Esophagus squamous epithelium (tissue), 5 donors: ENCODE data around the gene LPAR3. TPM values are rescaled to one million over a fixed set of nuclear protein-coding genes. Genes with fewer than 3 reads are reported as not detected.

Experiments
- DNase-seq: peaks from one replicate; lab custom pipeline; 2025; lab: John Stamatoyannopoulos, UW
- H3K27ac ChIP-seq, 4 donors: fragments of 200-600 bp; sonication (generic); one replicate each; pipeline ENCODE4 v1.5.1; 2016 to 2019; ENCODE audit warnings: mild to moderate bottlenecking in 1 of 4
- H3K27me3 ChIP-seq, 4 donors: fragments of 200-600 bp; sonication (generic); 1 replicate in 3 of 4; 2 replicates in 1 of 4; pipeline versions ENCODE4 v1.5.1 to v1.6.0; 2017 to 2021; ENCODE audit warnings: antibody characterized with exemption in 1 of 4
- H3K36me3 ChIP-seq, 3 donors: fragments of 200-600 bp; sonication (generic); one replicate each; pipeline ENCODE4 v1.5.1; 2016 to 2019
- H3K4me1 ChIP-seq, 3 donors: fragments of 200-600 bp; sonication (generic); one replicate each; pipeline ENCODE4 v1.5.1; 2017 to 2019
- H3K4me3 ChIP-seq, 4 donors: fragments of 200-600 bp; sonication (generic); 1 replicate in 3 of 4; 2 replicates in 1 of 4; pipeline ENCODE4 v1.5.1; 2016 to 2019; ENCODE audit warnings: mild to moderate bottlenecking in 2 of 4, moderate library complexity in 1 of 4
- H3K9me3 ChIP-seq, 3 donors: fragments of 200-600 bp; sonication (generic); one replicate each; pipeline ENCODE4 v1.5.1; 2016 to 2019
- CTCF ChIP-seq, 6 experiments: fragments of 450-650 bp in 4 of 6; fragments of 200-600 bp in 2 of 6; sonication (generic) in 2 of 6; IDR thresholded peaks; one replicate each; pipeline ENCODE4 v1.5.1; 2016 to 2019; ENCODE audit warnings: antibody characterized with exemption in 6 of 6, mild to moderate bottlenecking in 4 of 6, moderate library complexity in 4 of 6
- POLR2A ChIP-seq, 4 donors: fragments of 450-650 bp; IDR thresholded peaks; one replicate each; pipeline ENCODE4 v1.6.1; 2017; ENCODE audit warnings: antibody characterized with exemption in 4 of 4, mild to moderate bottlenecking in 4 of 4, moderate library complexity in 3 of 4
- WGBS, 2 donors: methylation state at CpG; one replicate each; pipeline ENCODE4 v1.1.5; 2018; 5-methylcytosine and 5-hydroxymethylcytosine counted together
- intact Hi-C: fragments of 100-400 bp; cut with DNase I; formaldehyde crosslinking; loops from one replicate; pipeline ENCODE4 v1.15.0; 2022
- total RNA-seq, 4 donors: library from RNA; depleted of rRNA; stranded (reverse); fragments of >200 nt; gene quantifications; one replicate each; pipeline ENCODE4 v1.1.0, GENCODE V29; 2016
- donor health status: DM: yes; HTN: yes; CAD: no.

Gene LPAR3
- total RNA-seq, 4 donors from 2014 or later = 14.9 to 27.1 (median 19.5) TPM

GRCh38 chr1:84899969-84900368 is 7.0 kb upstream of the LPAR3 start:
- H3K4me3 ChIP-seq = no peak overlapping the region
- TF ChIP-seq POLR2A (IDR thresholded peaks at IDR 0.05) = no peak
- peaks cover 0 to 4% (median 0%) of the 10 kb centered on the region in 3 donors for H3K4me1 ChIP-seq
- whole genome bisulfite sequencing, 2 donors = 54 to 55% methylated on average over 1 of the region's 1 CpG
- no peaks in the 10 kb centered on the region for H3K9me3 ChIP-seq
- no peak for DNase-seq
- H3K36me3 ChIP-seq = no peaks in the 10 kb centered on the region
- H3K27me3 ChIP-seq = no peaks in the 10 kb centered on the region
- no peak overlapping the region for H3K27ac ChIP-seq
- intact Hi-C loops = no loop called here

- peaks cover 0 to 31% (median 0%) of the 10 kb centered on the region in 4 donors for H3K27me3 ChIP-seq
- 78 to 84% methylated on average over 2 of the region's 2 CpGs for WGBS, 2 donors
- intact Hi-C loops = no loop called here
- no peaks in the 10 kb centered on the region for H3K9me3 ChIP-seq
- no peaks in the 10 kb centered on the region for H3K36me3 ChIP-seq
- no peak for DNase-seq
- no peak overlapping the region for H3K4me3 ChIP-seq
- no peak overlapping the region for H3K27ac ChIP-seq
- TF ChIP-seq POLR2A (IDR thresholded peaks at IDR 0.05) (no peak), CTCF (IDR thresholded peaks at IDR 0.05) (no peak)
- peaks cover 0 to 30% (median 0%) of the 10 kb centered on the region in 3 donors for H3K4me1 ChIP-seq
Measured at GRCh38 chr1:84896279-84896678, 3.3 kb upstream of the LPAR3 start.

- H3K27me3 ChIP-seq = peaks cover 0 to 31% (median 0%) of the 10 kb centered on the region in 4 donors
- DNase-seq = no peak
- intact Hi-C loops = no loop called here
- WGBS, 2 donors = 67 to 79% methylated on average over 2 of the region's 2 CpGs
- no peak overlapping the region for H3K27ac ChIP-seq
- H3K9me3 ChIP-seq = no peaks in the 10 kb centered on the region
- no peaks in the 10 kb centered on the region for H3K36me3 ChIP-seq
- H3K4me1 ChIP-seq = peaks cover 2 to 67% (median 5%) of the 10 kb centered on the region in 3 donors
- TF ChIP-seq POLR2A (IDR thresholded peaks at IDR 0.05) (no peak), CTCF (IDR thresholded peaks at IDR 0.05) (no peak)
- no peak overlapping the region for H3K4me3 ChIP-seq
Measured at GRCh38 chr1:84890566-84890965, 2.4 kb downstream of the LPAR3 start.

GRCh38 chr1:84889437-84889836 is 3.6 kb downstream of the LPAR3 start:
- Histone ChIP-seq H3K9me3 (no peaks in the 10 kb centered on the region), H3K27ac (peak overlapping the region; percentile 50 to 80 (median 58)), H3K4me1 (peaks cover 2 to 67% (median 5%) of the 10 kb centered on the region in 3 donors), H3K36me3 (no peaks in the 10 kb centered on the region), H3K27me3 (peaks cover 0 to 29% (median 0%) of the 10 kb centered on the region in 4 donors), H3K4me3 (no peak overlapping the region)
- 46 to 53% methylated on average over 5 of the region's 5 CpGs for WGBS, 2 donors
- no peak for TF ChIP-seq CTCF (IDR thresholded peaks at IDR 0.05)
- TF ChIP-seq POLR2A (IDR thresholded peaks at IDR 0.05) = no peak
- no peak for DNase-seq
- intact Hi-C loops = no loop called here

- intact Hi-C loops = no loop called here
- peak overlapping the region; percentile 50 to 80 (median 66) for H3K27ac ChIP-seq
- no peak for TF ChIP-seq POLR2A (IDR thresholded peaks at IDR 0.05)
- no peak for TF ChIP-seq CTCF (IDR thresholded peaks at IDR 0.05)
- H3K36me3 ChIP-seq = no peaks in the 10 kb centered on the region
- peaks cover 0 to 22% (median 0%) of the 10 kb centered on the region in 4 donors for H3K27me3 ChIP-seq
- DNase-seq = no peak
- no peak overlapping the region for H3K4me3 ChIP-seq
- H3K9me3 ChIP-seq = no peaks in the 10 kb centered on the region
- peaks cover 2 to 71% (median 5%) of the 10 kb centered on the region in 3 donors for H3K4me1 ChIP-seq
Measured at GRCh38 chr1:84888753-84889152, 4.3 kb downstream of the LPAR3 start.
